HG03108 (cell line): ENCODE data around the gene BRIP1.
"Not testable (repeated sequence)": the region's sequence is repeated elsewhere in the genome, so short reads cannot be mapped to it uniquely, and the experiment has no call there.

ENCODE experiments used
- ATAC-seq: cut with Tn5 transposase; IDR thresholded peaks from one replicate; pipeline ENCODE4 v1.9.1; 2021; ENCODE audit warnings: moderate library complexity; ENCODE audit not compliant: unreplicated experiment

Gene BRIP1

DNA sequence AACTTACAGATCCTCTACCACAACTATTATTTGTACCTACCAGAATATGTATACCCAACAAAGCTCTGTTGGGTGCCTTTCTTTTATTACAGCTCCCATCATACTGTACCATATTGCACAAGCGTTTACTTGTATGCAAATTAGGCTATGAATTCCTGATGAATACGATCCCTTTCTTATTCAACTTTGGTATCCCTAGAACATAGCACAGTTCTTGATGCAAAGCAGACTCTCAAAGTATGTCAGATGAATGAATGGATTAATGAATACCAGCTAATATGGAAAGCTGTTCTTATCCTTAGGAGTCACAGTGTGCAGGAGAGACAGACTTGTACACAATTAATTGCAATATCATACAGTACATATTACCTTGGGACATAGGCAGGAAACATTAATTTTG, 192.6 kb downstream of the BRIP1 start:
- no peak for ATAC-seq

DNA sequence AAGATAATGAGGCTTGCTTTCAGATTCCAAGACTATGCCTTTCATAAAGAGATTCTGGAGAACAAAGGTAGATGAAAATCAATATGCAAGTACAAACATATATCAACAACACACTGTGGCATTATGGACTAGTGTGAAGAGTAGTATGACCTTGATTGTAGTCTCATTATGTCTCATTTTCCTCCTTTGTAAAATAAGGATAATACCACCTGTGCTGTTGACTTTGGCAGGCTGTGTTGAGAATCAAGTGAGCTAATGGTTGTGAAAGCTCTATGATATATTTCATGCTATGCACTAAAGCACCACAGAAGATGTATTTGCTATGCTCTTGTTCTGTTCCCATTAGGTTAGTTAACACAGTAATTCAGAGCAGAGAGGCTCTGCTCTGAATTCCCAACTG, 193.8 kb downstream of the BRIP1 start:
- no peak for ATAC-seq

DNA sequence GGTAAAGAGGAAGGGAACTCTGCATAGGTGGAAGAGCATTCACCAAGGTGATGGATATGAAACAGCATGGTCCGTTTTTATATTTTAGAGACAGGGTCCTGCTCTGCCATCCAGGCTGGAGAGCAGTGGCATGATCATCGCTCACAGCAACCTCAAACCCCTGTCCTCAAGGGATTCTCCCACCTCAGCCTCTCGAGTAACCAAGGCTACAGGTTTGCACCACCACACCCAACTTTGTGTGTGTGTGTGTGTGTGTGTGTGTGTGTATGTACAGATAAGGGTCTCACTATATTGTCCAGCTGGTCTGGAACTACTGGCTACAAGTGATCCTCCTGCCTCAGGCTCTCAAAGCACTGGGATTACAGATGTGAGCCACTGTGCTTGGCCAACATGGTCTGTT, 194.8 kb downstream of the BRIP1 start:
- no peak for ATAC-seq

DNA sequence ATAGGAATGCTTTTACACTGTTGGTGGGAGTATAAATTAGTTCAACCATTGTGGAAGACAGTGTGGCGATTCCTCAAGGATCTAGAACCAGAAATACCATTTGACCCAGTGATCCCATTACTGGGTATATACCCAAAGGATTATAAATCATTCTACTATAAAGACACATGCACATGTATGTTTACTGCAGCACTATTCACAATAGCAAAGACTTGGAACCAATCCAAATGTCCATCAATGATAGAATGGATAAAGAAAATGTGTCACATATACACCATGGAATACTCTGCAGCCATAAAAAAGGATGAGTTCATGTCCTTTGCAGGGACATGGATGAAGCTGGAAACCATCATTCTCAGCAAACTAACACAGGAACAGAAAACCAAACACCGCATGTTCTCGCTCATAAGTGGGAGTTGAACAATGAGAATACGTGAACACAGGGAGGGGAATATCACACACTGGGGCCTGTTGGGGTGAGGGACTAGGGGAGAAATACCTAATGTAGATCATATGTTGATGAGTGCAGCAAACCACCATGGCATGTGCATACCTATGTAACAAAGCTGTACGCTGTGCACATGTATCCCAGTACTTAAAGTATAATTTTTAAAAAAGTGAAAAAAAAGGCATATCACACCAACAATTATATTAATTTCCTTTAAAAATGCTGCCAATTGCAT, 196.8 kb downstream of the BRIP1 start:
- ATAC-seq: not testable (repeated sequence)

DNA sequence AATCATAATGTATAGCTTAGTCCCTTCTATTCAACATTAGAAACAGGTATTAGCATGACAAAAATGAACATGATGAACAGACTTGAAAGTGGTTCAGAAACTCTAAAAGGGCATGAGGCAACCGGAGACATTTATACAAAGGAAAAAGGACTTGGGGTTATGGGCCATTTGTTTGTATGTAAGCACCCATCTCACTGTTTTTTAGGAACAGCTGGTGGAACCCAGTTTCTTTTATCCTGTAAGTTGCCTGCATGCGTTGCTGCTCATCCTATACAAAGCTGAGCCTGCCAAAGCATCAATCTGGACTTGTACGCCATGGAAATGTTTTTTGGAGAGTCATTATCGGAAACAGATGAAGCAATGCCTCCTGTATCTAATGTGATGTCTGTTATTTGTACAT, 200.0 kb downstream of the BRIP1 start:
- no peak for ATAC-seq

DNA sequence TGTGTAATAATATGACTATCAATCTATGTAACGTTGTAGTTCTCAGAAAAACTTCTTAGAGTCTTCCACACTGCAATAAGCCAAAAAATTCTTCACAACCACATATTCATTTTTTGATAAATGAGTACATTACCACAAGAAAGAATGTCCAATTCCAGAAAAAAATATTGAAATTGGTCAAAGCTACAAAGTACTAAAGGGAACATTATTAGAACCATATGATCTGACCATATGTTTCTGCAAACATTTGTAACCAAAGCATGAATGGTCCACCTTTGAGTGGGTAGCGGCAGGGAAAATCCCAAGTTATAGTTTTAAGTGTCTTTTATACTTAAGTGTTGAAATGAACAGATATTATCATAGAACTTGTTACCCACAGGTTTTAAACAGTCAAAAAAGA, 200.6 kb downstream of the BRIP1 start:
- ATAC-seq: no peak

DNA sequence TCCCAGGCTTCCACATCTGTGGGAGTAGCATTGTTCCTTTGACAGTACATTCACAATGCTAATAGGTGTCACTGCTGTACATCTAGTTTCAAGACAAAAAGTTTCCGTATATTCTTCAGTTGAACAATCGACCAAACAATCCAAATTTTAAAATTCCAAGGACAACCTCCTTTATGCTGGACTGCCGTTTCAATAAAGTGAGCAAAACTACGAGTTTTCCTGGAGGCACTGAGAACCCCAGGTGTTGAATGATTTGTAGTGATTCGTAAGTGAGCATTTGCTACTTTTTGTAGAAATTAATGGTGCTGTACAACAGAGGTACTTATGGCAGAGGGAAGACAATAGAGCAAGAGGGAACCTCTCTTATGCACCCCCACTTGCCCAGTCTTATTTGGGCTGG, 201.1 kb downstream of the BRIP1 start:
- no peak for ATAC-seq

DNA sequence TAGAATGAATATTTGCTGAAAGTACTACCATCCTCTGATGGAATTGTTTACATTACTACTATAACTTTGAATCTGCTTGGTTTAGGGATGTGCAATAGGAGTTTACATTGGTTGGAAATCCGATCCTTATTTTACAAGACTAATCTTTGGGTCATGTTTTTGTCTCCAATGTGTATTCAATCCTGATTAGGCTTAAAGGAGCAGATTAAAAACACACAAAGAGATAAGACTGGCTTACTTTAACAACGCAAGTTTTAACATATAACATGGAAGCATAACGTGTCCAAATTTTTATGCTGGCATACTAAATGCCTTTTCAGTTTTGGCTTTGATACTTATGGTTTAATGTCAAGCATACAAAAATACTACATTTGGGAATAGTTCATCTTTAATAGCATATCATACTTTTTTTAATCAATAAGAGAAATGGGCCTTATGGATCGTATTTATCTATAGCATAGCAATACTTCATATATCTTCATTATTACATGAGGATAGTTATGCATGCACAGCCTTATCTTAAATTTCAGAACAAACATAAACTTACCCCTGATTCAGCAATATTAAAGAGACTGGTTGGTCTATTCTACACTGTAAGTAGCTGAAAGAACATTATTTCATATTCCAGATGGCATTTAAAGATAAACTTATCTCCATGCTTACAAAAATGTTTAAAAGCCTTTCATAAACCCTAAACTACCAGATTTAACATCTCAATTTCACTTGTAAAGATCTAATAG, 202.4 kb downstream of the BRIP1 start:
- ATAC-seq: no peak

DNA sequence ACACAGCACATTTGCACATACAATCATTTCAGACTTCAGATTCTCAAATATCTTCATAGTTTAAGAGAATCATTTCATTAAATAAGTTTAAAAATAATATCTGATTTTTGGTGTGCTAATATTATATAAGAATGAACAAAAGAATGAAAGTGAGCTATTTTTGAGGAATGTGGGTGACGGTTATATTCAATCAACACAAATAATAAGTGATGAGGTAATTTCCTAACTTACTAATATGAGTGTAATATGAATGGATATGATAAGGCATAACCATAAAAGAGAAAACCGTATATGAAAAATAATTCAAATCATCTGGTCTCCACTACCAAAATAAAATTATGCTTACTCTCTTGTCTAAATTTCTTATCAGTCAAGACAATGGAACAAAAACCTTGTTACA, 203.9 kb downstream of the BRIP1 start:
- ATAC-seq: no peak

DNA sequence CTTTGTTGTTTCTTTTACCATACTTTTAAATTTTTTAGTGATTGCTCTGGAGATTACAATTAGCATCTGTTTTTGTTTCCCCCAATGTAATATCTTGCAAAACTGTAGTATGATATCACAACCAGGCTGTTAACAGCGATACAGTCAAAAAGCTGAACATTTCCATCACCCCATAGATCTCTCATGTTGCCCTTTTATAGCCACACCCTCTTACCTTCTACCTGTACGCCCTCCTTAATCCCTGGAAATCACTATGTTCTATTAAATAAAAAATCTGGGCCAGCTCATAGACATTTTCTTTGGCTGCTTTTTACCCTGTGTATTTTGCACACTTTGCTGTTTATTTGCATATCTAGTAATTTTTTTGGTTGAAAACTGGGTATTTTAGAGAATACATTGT, 205.1 kb downstream of the BRIP1 start:
- ATAC-seq: no peak

DNA sequence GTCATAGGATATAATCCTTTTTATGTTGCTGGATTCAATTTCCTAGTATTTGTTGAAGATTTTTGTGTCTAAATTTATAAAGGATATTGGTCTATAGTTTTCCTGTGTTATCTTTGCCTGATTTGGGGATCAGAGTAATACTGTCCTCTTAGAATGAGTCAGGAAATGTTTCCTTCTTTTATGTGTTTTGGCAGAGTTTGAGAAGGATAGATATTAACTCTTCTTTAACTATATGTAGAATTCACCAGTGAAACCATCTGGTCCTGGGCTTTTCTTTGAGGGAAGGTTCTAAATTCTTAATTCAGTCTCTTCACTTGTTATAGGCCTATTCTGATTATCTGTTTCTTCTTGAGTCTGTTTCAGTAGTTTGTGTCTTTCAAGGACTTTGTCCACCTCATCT, 206.0 kb downstream of the BRIP1 start:
- ATAC-seq: no peak

DNA sequence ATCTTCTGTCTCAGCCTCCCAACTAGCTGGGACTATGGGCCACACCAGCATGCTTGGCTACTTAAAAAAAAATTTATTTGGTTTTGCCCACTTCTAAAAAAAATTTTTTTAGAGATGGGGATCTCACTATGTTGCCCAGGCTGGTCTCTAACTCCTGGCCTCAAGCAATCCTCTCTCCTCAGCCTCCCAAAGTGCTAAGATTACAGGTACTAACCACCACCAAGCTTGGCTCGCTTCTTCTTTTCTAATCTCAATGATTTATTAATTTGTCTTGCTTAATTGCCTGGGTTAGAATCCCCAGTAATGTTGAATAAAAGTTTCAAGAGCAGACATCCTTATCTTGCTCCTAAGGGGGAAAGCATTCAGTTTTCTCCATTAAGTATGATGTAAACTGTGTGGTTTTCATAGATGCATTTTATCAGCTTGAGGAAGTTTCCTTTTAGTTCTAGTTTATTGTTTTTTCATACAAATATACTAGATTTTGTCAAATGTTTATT, 206.6 kb downstream of the BRIP1 start:
- no peak for ATAC-seq

DNA sequence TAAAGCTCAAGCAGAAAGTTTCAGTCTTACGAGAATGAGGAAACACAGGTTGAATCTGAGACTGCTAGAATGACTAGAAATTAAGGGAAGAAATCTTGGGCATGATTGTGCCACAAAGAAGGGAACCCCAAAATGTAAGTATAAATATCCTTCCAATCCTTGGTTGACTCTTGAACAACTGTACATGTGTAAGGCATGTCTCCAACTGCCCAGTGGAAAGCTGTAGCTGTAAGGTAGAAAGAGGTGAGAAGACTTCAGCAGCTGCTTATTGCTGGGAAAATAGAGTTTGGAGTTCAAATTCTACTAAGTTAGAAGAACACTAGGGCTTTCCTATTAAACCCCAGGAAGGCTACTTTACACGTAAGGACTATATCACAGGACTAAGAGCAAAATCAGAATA, 212.6 kb downstream of the BRIP1 start:
- ATAC-seq: no peak

DNA sequence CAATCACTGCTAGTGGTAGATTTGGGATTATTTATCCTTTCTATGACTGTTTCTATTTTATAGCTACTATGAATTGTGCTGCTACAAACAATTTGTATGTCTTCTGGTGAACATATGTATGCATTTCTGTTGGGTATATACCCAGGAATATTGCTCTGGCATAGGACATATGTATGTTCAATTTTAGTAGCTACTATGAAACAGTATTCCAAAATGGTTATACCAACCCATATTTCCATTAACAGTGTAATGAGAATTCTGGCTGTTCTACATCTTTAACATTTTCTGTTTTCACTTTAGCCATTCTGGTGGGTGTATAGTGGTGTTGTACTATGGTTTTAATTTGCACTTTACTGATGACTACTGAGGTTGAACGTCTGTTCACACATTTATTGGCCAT, 214.7 kb downstream of the BRIP1 start:
- ATAC-seq: no peak

DNA sequence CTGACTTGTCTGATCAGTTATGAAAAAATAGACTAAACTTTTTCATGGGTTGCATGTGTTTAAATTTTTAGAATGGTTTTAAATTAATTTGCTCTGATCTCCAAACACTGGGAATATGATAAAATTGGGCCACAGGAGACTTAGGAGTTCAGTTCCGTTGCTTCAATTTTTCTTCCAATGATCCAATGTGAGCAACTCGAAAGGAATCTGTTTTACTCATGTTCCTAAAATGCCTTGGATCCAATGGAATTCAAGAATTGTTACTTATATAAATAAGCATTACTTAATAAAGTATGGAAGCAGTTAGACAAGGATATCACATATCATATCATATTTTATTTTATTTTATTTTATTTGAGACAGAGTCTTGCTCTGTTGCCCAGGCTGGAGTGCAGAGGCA, 216.3 kb downstream of the BRIP1 start:
- no peak for ATAC-seq

DNA sequence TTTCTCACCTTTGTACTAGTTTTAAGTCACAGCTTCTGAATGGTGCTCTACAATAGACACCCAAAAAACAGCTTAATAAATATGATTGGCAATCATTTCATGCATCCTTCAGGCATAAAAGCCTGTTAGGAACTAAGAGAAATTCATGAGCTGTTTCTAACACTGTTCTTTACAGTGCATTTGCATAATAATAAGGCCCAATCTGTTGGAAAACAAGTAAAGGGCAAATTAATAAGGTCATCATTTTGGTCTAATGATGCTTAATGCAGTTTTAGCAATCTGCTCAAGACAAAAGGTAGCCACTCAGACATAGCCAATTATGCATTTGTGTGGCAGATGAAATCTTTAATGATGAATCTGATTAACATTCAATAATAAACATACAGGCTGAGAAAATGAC, 216.8 kb downstream of the BRIP1 start:
- no peak for ATAC-seq

DNA sequence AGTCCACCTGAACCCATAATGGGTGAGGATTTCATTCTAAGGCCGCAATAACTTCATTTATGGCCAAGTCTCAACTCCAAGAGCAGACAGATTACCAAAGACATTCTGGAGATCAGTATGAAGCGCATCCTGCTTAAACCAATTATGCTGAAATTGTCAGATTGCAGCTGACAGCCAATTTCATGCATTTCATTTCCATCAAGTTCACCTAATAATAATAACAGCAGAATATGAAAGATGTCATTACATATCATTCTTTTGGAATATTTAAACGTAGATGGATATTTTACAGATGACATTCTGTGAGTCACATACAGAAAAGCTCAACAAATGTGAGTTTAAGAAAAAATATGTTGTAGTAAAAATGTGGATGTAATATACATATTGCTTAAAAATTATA, 217.4 kb downstream of the BRIP1 start:
- no peak for ATAC-seq

DNA sequence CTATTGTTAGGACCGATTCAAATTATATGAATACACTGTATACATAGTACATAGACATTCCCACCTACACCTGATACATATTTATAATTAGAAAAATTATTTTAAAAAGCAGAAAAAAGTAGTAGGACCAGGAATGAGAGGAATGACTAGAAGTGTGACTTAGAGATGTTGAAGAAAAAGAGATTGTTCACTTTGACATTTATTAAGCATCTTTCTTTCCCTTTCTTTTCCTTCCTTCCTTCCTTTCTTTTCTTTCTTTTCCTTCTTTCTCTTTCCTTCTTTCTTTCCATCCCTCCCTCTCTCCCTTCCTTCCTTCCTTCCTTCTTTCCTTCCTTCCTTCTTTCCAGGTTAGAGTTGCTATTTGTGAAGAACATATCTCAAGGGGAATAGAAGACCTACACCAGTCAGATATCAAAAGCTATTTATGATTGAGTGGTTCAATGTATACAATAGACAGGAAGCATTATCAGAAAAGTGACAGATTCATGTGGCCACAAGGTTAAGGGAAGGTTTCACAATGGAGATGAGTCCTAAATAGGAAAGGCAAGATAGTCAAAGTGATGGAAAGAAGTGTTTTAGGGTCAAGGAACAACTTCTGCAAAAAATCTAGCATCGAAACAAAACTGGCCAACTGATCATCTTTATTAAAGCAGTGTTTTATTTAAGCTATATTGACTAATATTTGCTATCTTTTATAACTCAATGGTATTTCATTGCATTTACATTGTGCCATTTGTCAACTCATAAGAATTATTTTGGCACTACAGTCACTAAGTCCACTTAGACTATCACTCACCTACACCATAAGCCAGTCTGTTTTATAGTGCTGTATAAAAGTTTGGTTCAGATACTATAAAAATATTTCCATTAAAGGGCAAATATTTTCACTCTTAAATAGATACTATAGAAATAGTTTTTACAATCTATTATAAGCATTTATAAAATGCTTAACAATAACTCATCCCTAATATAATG, 218.2 kb downstream of the BRIP1 start:
- no peak for ATAC-seq

DNA sequence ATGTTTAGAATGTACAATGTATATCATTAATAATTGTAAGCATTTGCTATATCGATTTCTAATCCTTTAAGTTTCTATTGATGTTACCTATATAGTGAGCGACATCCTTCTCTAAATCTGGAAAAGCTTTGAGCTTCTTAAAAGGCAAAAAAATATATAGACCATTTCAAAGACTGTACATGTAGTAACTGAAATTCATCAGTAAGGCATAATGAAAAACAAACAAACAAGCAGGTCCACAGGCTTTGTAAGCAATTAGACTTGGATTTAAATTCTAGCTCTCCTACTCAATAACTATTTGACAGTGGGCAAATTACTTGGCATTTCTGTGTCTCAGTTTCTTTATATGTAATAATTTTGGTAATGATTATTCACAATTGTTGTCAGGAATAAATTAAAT, 220.6 kb downstream of the BRIP1 start:
- ATAC-seq: no peak

DNA sequence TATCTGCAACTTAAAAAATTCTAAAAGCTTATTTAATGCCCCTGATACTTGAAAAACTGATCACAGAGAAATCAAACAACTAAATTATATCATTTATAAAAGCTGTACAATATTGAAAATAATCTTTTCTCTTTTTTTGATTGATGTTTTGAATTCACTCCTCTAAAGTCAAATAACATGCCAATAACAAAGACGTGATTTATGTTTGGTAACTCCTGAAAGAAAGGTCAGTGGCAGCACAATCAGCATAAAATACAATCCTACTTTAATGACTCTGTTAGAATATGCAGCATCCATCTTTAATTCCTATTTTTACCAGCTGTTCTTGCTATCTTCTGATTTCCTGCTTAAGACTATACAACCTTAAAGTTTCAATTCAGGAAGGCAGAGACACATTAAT, 221.6 kb downstream of the BRIP1 start:
- ATAC-seq: no peak

DNA sequence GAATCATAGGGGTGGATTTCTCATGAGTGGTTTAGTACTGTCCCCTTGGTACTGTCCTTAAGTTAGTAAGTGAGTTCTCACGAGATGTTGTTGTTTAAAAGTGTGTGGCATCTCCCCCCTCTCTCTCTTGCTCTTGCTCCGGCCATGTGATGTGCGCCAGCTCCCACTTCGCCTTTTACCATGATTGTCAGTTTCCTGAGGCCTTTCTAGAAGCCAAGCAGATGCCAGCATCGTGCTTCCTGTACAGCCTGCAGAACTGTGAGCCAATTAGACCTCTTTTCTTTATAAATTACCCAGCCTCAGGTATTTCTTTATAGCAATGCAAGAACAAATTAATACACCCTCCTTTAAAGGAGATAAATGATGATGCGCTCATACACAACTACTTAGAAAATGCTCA, 222.2 kb downstream of the BRIP1 start:
- ATAC-seq: no peak

DNA sequence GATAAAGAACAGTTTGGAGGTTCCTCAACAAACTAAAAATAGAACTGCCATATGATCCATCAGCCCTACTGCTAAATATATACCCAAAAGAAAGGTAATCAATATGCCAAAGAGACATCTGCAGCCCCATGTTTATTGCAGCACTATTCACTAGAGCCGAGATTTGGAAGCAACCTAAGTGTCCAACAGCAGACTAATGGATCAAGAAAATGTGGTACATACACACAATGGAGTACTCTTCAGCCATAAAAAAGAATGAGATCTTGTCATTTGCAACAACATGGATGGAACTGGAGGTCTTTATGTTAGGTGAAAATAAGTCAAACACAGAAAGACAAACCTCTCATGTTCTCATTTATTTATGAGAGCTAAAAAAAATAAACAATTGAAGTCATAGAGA, 223.5 kb downstream of the BRIP1 start:
- ATAC-seq: no peak
